K562 (cell line): ENCODE data around the gene DOCK4. TPM values are rescaled to one million over a fixed set of nuclear protein-coding genes. Genes with fewer than 3 reads are reported as not detected.

Source experiments
- ATAC-seq: fragments of 200-7000 bp; cut with Tn5 transposase; 3 replicates; pipeline ENCODE4 v1.9.1; 2020; ENCODE audit warnings: moderate library complexity
- BruUV-seq: library from RNA; stranded (reverse); fragments of 400-500 nt; replicated peaks from 2 replicates; lab custom pipeline; 2021; lab: Mats Ljungman, UMichigan
- CTCF ChIA-PET: fragments of 300-600 bp; formaldehyde crosslinking; extraction: SDS; loops from one replicate; lab custom pipeline; 2021; ENCODE audit warnings: low intra/inter-chr PET ratio; lab: Yijun Ruan, JAX
- POLR2A ChIA-PET: fragments of 300-600, 350-650 bp; sonication (Branson Sonifier 250); formaldehyde crosslinking; extraction: SDS; loops from one replicate; lab custom pipeline; 2021; ENCODE audit warnings: antibody characterized with exemption, inconsistent platforms; lab: Yijun Ruan, JAX
- DNase-seq, 4 experiments: peaks; one replicate each; pipeline versions ENCODE4 v3.0.0 to v3.0.0-alpha.2; 2011 to 2018; ENCODE audit warnings: low spot score in 3 of 4, mixed read lengths in 3 of 4; ENCODE audit errors: extremely low read depth in 1 of 4
- FAIRE-seq: peaks from 2 replicates; lab custom pipeline; 2011; peaks lifted over from hg19 to GRCh38; lab: Jason Lieb, UNC
- H2AFZ ChIP-seq: 2 replicates; pipeline ENCODE4 v1.6.0; 2011; ENCODE audit warnings: low read depth, low read length, control low read depth, inconsistent platforms
- H3K27ac ChIP-seq: fragments of 200-600 bp; 3 replicates; pipeline ENCODE4 v1.8.0; 2011; ENCODE audit warnings: low read depth, mild to moderate bottlenecking, control low read depth, inconsistent platforms, low read length, moderate library complexity, mixed read lengths; ENCODE audit errors: extremely low read depth
- H3K27me3 ChIP-seq, 2 experiments: fragments of 300-600 bp in 1 of 2; 2 replicates in 1 of 2; 3 replicates in 1 of 2; pipeline versions ENCODE4 v1.6.0 to v1.8.0; 2011; ENCODE audit warnings: inconsistent platforms in 2 of 2, low read length in 2 of 2, mild to moderate bottlenecking in 1 of 2, mixed read lengths in 1 of 2, moderate library complexity in 1 of 2; ENCODE audit not compliant: control insufficient read depth in 2 of 2, insufficient read depth in 2 of 2
- H3K36me3 ChIP-seq: fragments of 300-600 bp; 3 replicates; pipeline ENCODE4 v1.8.0; 2011; ENCODE audit warnings: mild to moderate bottlenecking, low read length, inconsistent platforms; ENCODE audit not compliant: control insufficient read depth, insufficient read depth
- H3K4me1 ChIP-seq, 2 experiments: fragments of 200-600 bp in 1 of 2; replicated peaks in 1 of 2; 2 replicates in 1 of 2; 3 replicates in 1 of 2; pipeline versions ENCODE4 v1.5.1 to v1.8.0; 2011; ENCODE audit warnings: inconsistent platforms in 2 of 2, low read length in 2 of 2, mild to moderate bottlenecking in 1 of 2, mixed read lengths in 1 of 2, moderate library complexity in 1 of 2; ENCODE audit not compliant: control insufficient read depth in 2 of 2, insufficient read depth in 2 of 2
- H3K4me2 ChIP-seq: 2 replicates; pipeline ENCODE4 v1.6.1; 2011; ENCODE audit warnings: low read length, control low read depth, inconsistent platforms, mixed read lengths; ENCODE audit not compliant: insufficient read depth
- H3K4me3 ChIP-seq: fragments of 200-600 bp; sonication (generic), shearing (Covaris generic); 2 replicates; pipeline ENCODE4 v1.5.1; 2016; ENCODE audit warnings: control low read depth, inconsistent platforms
- H3K79me2 ChIP-seq: fragments of 200-600 bp; 3 replicates; pipeline ENCODE4 v1.8.0; 2011; ENCODE audit warnings: low read length, inconsistent platforms; ENCODE audit not compliant: control insufficient read depth, insufficient read depth
- H3K9ac ChIP-seq, 2 experiments: 2 replicates each; pipeline versions ENCODE4 v1.6.0 to v1.6.1; 2011; ENCODE audit warnings: low read depth in 2 of 2, low read length in 2 of 2, control low read depth in 1 of 2, inconsistent platforms in 1 of 2, mild to moderate bottlenecking in 1 of 2, mixed read lengths in 1 of 2; ENCODE audit not compliant: insufficient read depth in 1 of 2
- H3K9me1 ChIP-seq: one replicate; pipeline ENCODE4 v1.6.0; 2011; ENCODE audit warnings: inconsistent platforms, mild to moderate bottlenecking, low read length, moderate library complexity; ENCODE audit not compliant: control insufficient read depth, insufficient read depth
- H3K9me3 ChIP-seq: replicated peaks from 2 replicates; pipeline ENCODE4 v1.5.1; 2011; ENCODE audit warnings: low read depth, low read length, inconsistent platforms; ENCODE audit not compliant: control insufficient read depth, insufficient read depth
- H4K20me1 ChIP-seq: replicated peaks from 2 replicates; pipeline ENCODE4 v1.6.1; 2011; ENCODE audit warnings: low read length, inconsistent platforms, mixed read lengths; ENCODE audit not compliant: control insufficient read depth, insufficient read depth
- CSDE1 ChIP-seq, 2 experiments: fragments of 450-650 bp; IDR thresholded peaks; 2 replicates each; pipeline ENCODE4 v1.6.1; 2016; ENCODE audit warnings: mild to moderate bottlenecking in 1 of 2
- ZKSCAN1 ChIP-seq: fragments of 150-350 bp; IDR thresholded peaks from 2 replicates; pipeline ENCODE4 v1.6.1; 2016; ENCODE audit warnings: low read depth, low read length
- WGBS: fragments of 100-300 bp; shearing (Covaris generic); methylation state at CpG from one replicate; pipeline ENCODE4 v1.1.6; 2016; ENCODE audit warnings: low coverage, mixed read lengths; ENCODE audit not compliant: insufficient coverage; ENCODE audit errors: missing lambda C conversion rate; 5-methylcytosine and 5-hydroxymethylcytosine counted together
- in situ Hi-C: fragments of 300-500 bp; cut with MboI; formaldehyde crosslinking; loops from 4 replicates; pipeline ENCODE4 v1.15.0; 2018; ENCODE audit warnings: inconsistent platforms, mixed read lengths
- intact Hi-C: fragments of 100-400 bp; cut with micrococcal nuclease; formaldehyde crosslinking; loops from 2 replicates; pipeline ENCODE4 v1.14.2; 2022
- polyA plus RNA-seq, 8 experiments: library from polyadenylated mRNA; depleted of rRNA in 4 of 8; stranded (reverse) in 5 of 8; unstranded in 3 of 8; fragments of >200 nt; fragmentation: Nextera tagmentation in 2 of 8; fragmentation: Illumina TruSeq in 1 of 8; extraction: Ambion mirVana in 2 of 8; extraction: Trizol in 1 of 8; gene quantifications; 2 replicates each; pipeline versions ENCODE4 v1.2.1 to v1.2.3, GENCODE V29; 2011 to 2014; ENCODE audit warnings: inconsistent platforms in 1 of 8, missing spikeins in 1 of 8
- total RNA-seq, 7 experiments: library from RNA; depleted of rRNA in 6 of 7; stranded (reverse); fragments of >200 nt in 6 of 7; fragmentation: Illumina TruSeq in 2 of 7; extraction: Trizol in 2 of 7; gene quantifications; 2 replicates each; pipeline versions ENCODE4 v1.2.1 to v1.2.3, GENCODE V29; 2011 to 2021; ENCODE audit warnings: low replicate concordance in 1 of 7
- TF ChIP-seq, protein P1 (sequence below): fragments of 450-650 bp; formaldehyde crosslinking; conservative IDR thresholded peaks from 2 replicates; pipeline ENCODE4 v1.4.0; 2022; ENCODE audit warnings: mild to moderate bottlenecking, missing genetic modification characterization
- TF ChIP-seq, protein P2 (sequence below): IDR thresholded peaks from 2 replicates; pipeline ENCODE4 v1.6.1; 2011; ENCODE audit warnings: borderline replicate concordance, low read depth, mild to moderate bottlenecking, moderate library complexity, low read length; ENCODE audit not compliant: insufficient read depth, poor library complexity, severe bottlenecking

Gene DOCK4
- total and polyA plus RNA-seq, 9 of the 15 experiments (the other 6 are each of a cell fraction or from before 2014, with no cell fraction given), result 0.42 to 5.7 (median 2.3) TPM

DNA sequence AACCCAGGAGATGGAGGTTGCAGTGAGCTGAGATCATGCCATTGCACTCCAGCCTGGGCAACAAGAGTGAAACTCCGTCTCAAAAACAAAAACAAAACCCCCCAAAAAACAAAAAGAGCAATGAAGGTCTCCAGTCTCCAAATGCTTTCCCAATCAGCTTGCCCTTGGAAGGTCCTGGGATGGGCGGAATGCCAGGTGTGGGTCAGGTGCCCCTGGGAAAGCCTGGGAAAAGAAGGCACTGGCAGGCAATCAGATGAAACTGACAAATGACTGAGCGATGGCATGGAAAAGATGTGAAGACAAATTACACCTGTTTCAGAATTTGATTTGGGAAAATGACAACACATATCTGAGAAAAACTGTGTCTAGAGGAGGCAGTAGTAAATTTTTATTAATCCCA, 433.5 kb downstream of the DOCK4 start:
- intact Hi-C loops, result loop anchor here (1.0 kb wide), 1 partner anchor 295 kb away; no protein-coding TSS in a partner anchor
- in situ Hi-C loops, result loop anchor here (25.0 kb wide), 1 partner anchor 1115 kb away; no protein-coding TSS in a partner anchor
- DNase-seq, result no peak
- ATAC-seq, result no peak
- TF ChIP-seq, protein P1, sequence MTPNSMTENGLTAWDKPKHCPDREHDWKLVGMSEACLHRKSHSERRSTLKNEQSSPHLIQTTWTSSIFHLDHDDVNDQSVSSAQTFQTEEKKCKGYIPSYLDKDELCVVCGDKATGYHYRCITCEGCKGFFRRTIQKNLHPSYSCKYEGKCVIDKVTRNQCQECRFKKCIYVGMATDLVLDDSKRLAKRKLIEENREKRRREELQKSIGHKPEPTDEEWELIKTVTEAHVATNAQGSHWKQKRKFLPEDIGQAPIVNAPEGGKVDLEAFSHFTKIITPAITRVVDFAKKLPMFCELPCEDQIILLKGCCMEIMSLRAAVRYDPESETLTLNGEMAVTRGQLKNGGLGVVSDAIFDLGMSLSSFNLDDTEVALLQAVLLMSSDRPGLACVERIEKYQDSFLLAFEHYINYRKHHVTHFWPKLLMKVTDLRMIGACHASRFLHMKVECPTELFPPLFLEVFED (CRISPR knock-in tag), result no peak
- TF ChIP-seq CSDE1 (IDR thresholded peaks at IDR 0.05) (no peak), ZKSCAN1 (no peak)
- TF ChIP-seq, protein P2, sequence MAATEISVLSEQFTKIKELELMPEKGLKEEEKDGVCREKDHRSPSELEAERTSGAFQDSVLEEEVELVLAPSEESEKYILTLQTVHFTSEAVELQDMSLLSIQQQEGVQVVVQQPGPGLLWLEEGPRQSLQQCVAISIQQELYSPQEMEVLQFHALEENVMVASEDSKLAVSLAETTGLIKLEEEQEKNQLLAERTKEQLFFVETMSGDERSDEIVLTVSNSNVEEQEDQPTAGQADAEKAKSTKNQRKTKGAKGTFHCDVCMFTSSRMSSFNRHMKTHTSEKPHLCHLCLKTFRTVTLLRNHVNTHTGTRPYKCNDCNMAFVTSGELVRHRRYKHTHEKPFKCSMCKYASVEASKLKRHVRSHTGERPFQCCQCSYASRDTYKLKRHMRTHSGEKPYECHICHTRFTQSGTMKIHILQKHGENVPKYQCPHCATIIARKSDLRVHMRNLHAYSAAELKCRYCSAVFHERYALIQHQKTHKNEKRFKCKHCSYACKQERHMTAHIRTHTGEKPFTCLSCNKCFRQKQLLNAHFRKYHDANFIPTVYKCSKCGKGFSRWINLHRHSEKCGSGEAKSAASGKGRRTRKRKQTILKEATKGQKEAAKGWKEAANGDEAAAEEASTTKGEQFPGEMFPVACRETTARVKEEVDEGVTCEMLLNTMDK, result no peak
- TF ChIP-seq, all 486 proteins: peak for 0
- Histone ChIP-seq H3K9me3 (no peaks in the 10 kb centered on the region), H3K36me3 (no peaks in the 10 kb centered on the region), H3K27me3 (0 out of 5 replicates have a peak, but pooled peaks cover 0 to 4% of the 10 kb centered on the region in 2 experiments), H3K27ac (no peak overlapping the region), H2AFZ (no peak overlapping the region), H3K9me1 (no peaks in the 10 kb centered on the region), H4K20me1 (no peaks in the 10 kb centered on the region), H3K4me3 (no peak overlapping the region), H3K4me2 (no peak overlapping the region), H3K4me1 (no peaks in the 10 kb centered on the region), H3K79me2 (no peaks in the 10 kb centered on the region), H3K9ac (no peak overlapping the region)
- CTCF ChIA-PET, result no interaction called here
- no TSS peak for BruUV-seq
- POLR2A ChIA-PET, result interaction anchor here (1.4 kb wide), 1 partner anchor 296 kb away, joined by 3 read pairs; no protein-coding TSS in a partner anchor
- no peak for FAIRE-seq
- 17% methylated on average over 3 of the region's 3 CpGs for WGBS
